Tibial artery (tissue), 4 donors: ENCODE results near the gene STAC3.

Source experiments
- DNase-seq, 2 donors: peaks; one replicate each; pipeline ENCODE4 v3.0.0-alpha.2; 2019
- H3K27ac ChIP-seq, 2 donors: fragments of 200-600 bp; sonication (generic) in 1 of 2; 1 replicate in 1 of 2; 2 replicates in 1 of 2; pipeline ENCODE4 v1.5.1; 2018 to 2019; ENCODE audit warnings: mild to moderate bottlenecking in 1 of 2
- H3K27me3 ChIP-seq, 2 donors: fragments of 200-600 bp; sonication (generic) in 1 of 2; one replicate each; pipeline versions ENCODE4 v1.5.1 to v1.6.0; 2016 to 2019
- H3K36me3 ChIP-seq, 3 donors: fragments of 200-600 bp; sonication (generic) in 2 of 3; one replicate each; pipeline ENCODE4 v1.5.1; 2016 to 2019; ENCODE audit warnings: mild to moderate bottlenecking in 2 of 3
- H3K4me1 ChIP-seq, 4 donors: fragments of 200-600 bp; sonication (generic) in 2 of 4; 1 replicate in 3 of 4; 2 replicates in 1 of 4; pipeline ENCODE4 v1.5.1; 2016 to 2019
- H3K4me3 ChIP-seq, 2 donors: fragments of 200-600 bp; sonication (generic) in 1 of 2; 1 replicate in 1 of 2; 2 replicates in 1 of 2; pipeline ENCODE4 v1.5.1; 2018 to 2019; ENCODE audit warnings: mild to moderate bottlenecking in 2 of 2
- H3K9me3 ChIP-seq, 3 donors: fragments of 200-600 bp; sonication (generic) in 1 of 3; one replicate each; pipeline ENCODE4 v1.5.1; 2016 to 2019
- intact Hi-C: fragments of 100-400 bp; cut with DNase I; formaldehyde crosslinking; loops from one replicate; pipeline ENCODE4 v1.15.0; 2023; ENCODE audit warnings: low total_unique reads
- TF ChIP-seq, protein P1 (sequence below), 2 experiments: fragments of 200-600 bp in 1 of 2; fragments of 450-650 bp in 1 of 2; IDR thresholded peaks; one replicate each; pipeline ENCODE4 v1.5.1; 2017 to 2019; ENCODE audit warnings: antibody characterized with exemption in 2 of 2, mild to moderate bottlenecking in 1 of 2, moderate library complexity in 1 of 2

The STAC3 gene

DNA sequence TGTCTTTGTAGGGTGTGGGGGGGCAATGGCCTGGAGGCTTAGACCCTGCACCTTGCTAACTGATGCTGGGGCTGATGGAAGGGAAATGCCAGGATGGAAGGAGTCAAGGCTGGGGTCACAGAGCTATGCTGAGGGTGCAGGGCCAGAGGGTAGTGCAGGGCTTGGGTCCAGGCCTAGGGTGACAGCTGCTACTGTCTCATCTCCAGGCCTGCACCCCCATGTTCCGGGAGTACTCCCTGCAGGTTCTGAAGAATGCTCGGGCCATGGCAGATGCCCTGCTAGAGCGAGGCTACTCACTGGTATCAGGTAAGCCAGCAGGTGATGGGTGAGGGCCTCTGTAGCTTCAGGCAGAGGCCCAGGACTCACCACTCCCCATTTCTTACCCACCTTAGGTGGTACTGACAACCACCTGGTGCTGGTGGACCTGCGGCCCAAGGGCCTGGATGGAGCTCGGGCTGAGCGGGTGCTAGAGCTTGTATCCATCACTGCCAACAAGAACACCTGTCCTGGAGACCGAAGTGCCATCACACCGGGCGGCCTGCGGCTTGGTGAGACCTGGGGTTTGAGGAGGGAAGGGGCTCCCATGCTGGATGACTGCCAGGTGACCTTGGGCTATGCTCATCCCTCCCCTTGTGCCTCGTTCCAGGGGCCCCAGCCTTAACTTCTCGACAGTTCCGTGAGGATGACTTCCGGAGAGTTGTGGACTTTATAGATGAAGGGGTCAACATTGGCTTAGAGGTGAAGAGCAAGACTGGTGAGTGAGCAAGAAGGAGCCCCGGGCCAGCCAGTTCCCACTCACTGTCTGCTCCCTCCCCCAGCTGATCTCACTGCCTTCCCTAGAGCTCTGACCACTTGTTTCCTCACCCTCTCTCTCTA is 17.4 kb downstream of the STAC3 start:
- intact Hi-C loops = no loop called here
- TF ChIP-seq, protein P1, sequence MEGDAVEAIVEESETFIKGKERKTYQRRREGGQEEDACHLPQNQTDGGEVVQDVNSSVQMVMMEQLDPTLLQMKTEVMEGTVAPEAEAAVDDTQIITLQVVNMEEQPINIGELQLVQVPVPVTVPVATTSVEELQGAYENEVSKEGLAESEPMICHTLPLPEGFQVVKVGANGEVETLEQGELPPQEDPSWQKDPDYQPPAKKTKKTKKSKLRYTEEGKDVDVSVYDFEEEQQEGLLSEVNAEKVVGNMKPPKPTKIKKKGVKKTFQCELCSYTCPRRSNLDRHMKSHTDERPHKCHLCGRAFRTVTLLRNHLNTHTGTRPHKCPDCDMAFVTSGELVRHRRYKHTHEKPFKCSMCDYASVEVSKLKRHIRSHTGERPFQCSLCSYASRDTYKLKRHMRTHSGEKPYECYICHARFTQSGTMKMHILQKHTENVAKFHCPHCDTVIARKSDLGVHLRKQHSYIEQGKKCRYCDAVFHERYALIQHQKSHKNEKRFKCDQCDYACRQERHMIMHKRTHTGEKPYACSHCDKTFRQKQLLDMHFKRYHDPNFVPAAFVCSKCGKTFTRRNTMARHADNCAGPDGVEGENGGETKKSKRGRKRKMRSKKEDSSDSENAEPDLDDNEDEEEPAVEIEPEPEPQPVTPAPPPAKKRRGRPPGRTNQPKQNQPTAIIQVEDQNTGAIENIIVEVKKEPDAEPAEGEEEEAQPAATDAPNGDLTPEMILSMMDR (IDR thresholded peaks at IDR 0.05) = no peak
- Histone ChIP-seq H3K27me3 (peaks cover 0 to 7% of the 10 kb centered on the region in 2 donors), H3K4me1 (peaks cover 0 to 73% (median 61%) of the 10 kb centered on the region in 4 donors), H3K9me3 (no peaks in the 10 kb centered on the region), H3K36me3 (peaks cover 0 to 40% (median 35%) of the 10 kb centered on the region in 3 donors), H3K4me3 (no peak overlapping the region), H3K27ac (peak overlapping the region; percentile 90 to 95)
- no peak for DNase-seq

DNA sequence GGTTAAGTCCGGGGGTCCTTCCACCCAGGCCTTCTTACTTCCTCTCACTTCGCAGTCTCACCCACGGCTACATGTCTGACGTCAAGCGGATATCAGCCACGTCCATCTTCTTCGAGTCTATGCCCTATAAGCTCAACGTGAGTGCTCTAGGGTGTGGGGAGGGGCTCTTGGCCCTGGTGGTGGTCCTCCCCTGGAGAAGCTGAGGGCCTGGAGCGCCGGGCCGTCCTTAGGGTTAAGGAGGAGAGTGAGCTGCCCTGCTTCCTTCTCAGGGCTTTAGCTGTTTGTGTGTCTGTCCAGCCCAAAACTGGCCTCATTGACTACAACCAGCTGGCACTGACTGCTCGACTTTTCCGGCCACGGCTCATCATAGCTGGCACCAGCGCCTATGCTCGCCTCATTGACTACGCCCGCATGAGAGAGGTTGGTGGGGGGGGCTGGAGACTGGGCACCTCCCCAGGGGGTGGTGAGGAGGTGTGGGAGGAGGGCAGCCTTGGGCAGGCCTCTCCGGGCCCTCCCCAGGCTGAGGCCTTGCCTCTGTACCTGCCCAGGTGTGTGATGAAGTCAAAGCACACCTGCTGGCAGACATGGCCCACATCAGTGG is 18.7 kb downstream of the STAC3 start:
- Histone ChIP-seq H3K4me3 (no peak overlapping the region), H3K9me3 (no peaks in the 10 kb centered on the region), H3K36me3 (peaks cover 0 to 40% (median 35%) of the 10 kb centered on the region in 3 donors), H3K27ac (peak overlapping the region; percentile 33 to 95), H3K4me1 (peaks cover 0 to 60% (median 47%) of the 10 kb centered on the region in 4 donors), H3K27me3 (peaks cover 0 to under 1% of the 10 kb centered on the region in 2 donors)
- TF ChIP-seq, protein P1 (IDR thresholded peaks at IDR 0.05) = no peak
- intact Hi-C loops = no loop called here
- DNase-seq = no peak

DNA sequence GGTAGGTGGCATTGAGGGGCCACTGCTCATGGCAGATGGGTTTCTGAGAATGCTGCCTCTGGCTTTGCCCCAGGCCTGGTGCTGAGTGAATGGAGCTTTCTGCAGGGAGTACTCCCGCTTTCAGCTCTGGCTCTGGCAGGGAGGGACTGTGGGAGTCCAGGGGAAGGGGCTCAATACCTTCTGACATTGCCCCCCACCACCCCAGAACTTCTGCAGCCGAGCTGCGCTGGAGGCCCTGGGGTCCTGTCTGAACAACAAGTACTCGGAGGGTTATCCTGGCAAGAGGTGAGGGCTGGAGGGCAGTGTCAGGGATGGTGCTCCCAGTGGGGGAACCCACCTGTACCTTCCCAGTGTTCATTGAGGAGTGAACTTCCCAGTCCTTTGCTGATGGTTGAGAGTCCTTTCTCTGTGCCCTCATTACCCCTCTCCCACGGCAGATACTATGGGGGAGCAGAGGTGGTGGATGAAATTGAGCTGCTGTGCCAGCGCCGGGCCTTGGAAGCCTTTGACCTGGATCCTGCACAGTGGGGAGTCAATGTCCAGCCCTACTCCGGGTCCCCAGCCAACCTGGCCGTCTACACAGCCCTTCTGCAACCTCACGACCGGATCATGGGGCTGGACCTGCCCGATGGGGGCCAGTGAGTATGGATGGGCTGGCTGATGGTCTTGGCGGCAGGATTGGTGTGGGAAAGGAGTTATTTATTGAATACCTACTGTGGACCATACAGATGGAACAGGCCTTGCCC is 19.5 kb downstream of the STAC3 start:
- peak overlapping the region; percentile 84 to 95 for H3K27ac ChIP-seq
- DNase-seq = no peak
- H3K27me3 ChIP-seq = peaks cover 0 to 8% of the 10 kb centered on the region in 2 donors
- H3K36me3 ChIP-seq = peaks cover 0 to 40% (median 35%) of the 10 kb centered on the region in 3 donors
- H3K4me1 ChIP-seq = peaks cover 0 to 59% (median 49%) of the 10 kb centered on the region in 4 donors
- TF ChIP-seq, protein P1 (IDR thresholded peaks at IDR 0.05) = no peak
- intact Hi-C loops = no loop called here
- H3K4me3 ChIP-seq = peak overlapping the region in 1 of 2 donors; percentile 62
- H3K9me3 ChIP-seq = no peaks in the 10 kb centered on the region

DNA sequence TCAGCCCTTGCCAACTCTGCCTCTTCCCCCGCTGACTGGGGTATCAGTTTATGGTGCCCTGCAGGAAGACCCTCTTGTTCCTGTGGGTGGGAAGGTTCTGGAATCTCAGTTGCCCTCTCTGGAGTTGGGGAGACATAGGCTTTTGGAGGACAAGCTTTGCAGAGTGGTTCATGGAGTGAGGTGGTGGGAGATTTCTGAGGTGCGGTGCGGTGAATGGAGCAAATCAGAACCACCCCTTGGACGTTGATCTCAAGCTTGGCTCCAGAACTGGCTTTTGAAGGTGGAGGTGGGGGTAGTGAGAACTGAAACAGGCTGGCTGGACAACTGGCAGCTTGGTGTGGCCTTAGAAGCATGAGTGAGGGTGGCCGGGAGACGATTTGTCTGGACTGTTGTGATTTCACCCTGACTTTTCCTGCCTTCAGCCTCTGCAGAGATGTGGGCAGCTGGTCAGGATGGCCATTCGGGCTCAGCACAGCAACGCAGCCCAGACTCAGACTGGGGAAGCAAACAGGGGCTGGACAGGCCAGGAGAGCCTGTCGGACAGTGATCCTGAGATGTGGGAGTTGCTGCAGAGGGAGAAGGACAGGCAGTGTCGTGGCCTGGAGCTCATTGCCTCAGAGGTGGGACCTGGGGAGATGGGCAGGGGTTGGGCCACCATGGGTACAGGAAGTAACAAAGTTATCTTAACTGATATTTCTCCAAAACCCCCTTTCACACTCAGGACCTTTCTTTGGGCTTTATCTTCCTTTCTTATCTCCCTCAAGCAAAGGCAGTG is 20.4 kb downstream of the STAC3 start:
- peaks cover 0 to 40% (median 35%) of the 10 kb centered on the region in 3 donors for H3K36me3 ChIP-seq
- TF ChIP-seq, protein P1 (IDR thresholded peaks at IDR 0.05) = no peak

More for the DNA sequence above, 20.4 kb downstream of the STAC3 start:
- Histone ChIP-seq H3K9me3 (no peaks in the 10 kb centered on the region), H3K27me3 (peaks cover 0 to 17% of the 10 kb centered on the region in 2 donors), H3K4me3 (peak overlapping the region; percentile 62), H3K27ac (peak overlapping the region; percentile 84 to 95), H3K4me1 (peaks cover 0 to 51% (median 40%) of the 10 kb centered on the region in 4 donors)
- no peak for DNase-seq
- intact Hi-C loops = no loop called here
